Measurements from ENCODE around the gene KPNA4. TPM values are rescaled to one million over a fixed set of nuclear protein-coding genes. Genes with fewer than 3 reads are reported as not detected.

KPNA4 gene
- total and polyA plus RNA-seq, 2 donors (not counting 3 experiments of a cell fraction or from before 2014, with no cell fraction given): 12.2 to 70.1 TPM

DNA sequence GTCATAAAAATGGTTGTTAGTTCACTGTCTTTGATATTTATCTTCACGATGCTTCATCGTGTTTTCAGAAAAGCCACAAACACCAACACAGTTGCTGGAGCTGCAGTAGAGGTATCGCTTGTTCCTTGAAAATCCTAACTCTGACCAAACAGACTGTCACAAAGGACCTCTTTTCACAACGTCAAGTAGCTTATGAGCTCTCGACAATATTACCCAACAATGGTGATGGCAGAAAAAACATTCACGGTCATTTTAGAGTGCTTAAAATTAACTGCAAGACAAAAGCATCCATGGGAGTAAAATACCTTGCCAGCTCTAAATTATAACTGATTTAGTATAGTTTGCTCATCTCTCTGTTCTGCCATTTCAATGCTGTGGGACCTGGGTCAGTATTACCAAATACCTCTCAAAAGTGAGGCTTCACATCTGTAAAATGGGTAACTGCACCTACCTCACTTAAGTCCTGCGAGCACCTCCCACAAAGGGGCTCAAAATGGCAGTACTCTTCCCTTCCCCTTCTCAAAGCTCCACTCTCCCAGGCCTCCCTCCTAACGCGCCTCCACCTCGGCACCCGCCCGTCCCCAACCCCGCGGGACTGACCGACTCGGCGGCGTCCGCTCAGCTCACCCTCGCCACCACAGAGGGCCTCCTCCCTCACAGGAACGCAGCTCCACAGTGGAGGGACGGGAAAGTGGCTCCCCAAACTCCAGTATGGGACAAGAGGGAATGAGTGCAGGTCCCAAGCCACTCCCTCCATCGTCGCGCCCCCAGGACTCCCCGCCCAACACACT lies 116.3 kb downstream of the KPNA4 start:
- ChIA-PET POLR2A (interaction anchor here (0.7 to 1.5 kb wide), 3 partner anchors 14 to 42 kb away, joined by 4 to 5 read pairs (median 4); no protein-coding TSS in a partner anchor), CTCF (interaction anchor here (1.3 to 2.1 kb wide), 3 partner anchors 9 to 38 kb away, joined by 3 to 7 read pairs (median 4); no protein-coding TSS in a partner anchor)
- Histone ChIP-seq H3K27ac (ENCODE audit: insufficient read depth, low read depth, low read length) (peak overlapping the region; percentile 43), H3K9me1 (replicated peaks; ENCODE audit: control insufficient read depth, extremely low read depth, insufficient read depth, low read length) (no peaks in the 10 kb centered on the region), H4K20me1 (replicated peaks; ENCODE audit: control insufficient read depth, extremely low read depth, insufficient read depth, low read length) (no peaks in the 10 kb centered on the region), H3K9ac (replicated peaks; ENCODE audit: extremely low read depth, insufficient read depth, low read length) (peak overlapping the region; percentile 36), H3K4me3 (replicated peaks in 1 of 3; ENCODE audit: insufficient read depth in 1 of 3, low read depth in 1 of 3, low read length in 3 of 3) (peak overlapping the region; percentile 52 to 85 (median 74)), H2AFZ (ENCODE audit: low read depth, low read length) (peak overlapping the region; percentile 52), H3K79me2 (ENCODE audit: control insufficient read depth, insufficient read depth, low read length) (peaks cover 53% of the 10 kb centered on the region), H3K36me3 (ENCODE audit: control insufficient read depth in 2 of 2, extremely low read depth in 1 of 2, insufficient read depth in 2 of 2, low read length in 2 of 2) (no peaks in the 10 kb centered on the region), H3K9me3 (replicated peaks; ENCODE audit: control insufficient read depth, insufficient read depth, low read length) (no peaks in the 10 kb centered on the region), H3K4me2 (ENCODE audit: insufficient read depth, low read length) (peak overlapping the region; percentile 88), H3K27me3 (ENCODE audit: control insufficient read depth in 2 of 2, insufficient read depth in 2 of 2, low read length in 2 of 2) (no peaks in the 10 kb centered on the region), H3K4me1 (ENCODE audit: control insufficient read depth, extremely low read depth, insufficient read depth, low read length) (peaks cover 21% of the 10 kb centered on the region)
- TSS peak; percentile 43 for BruUV-seq (replicated peaks)
- DNase-seq (ENCODE audit: low read depth, low spot score): no peak
- no peak for FAIRE-seq
- no peak for TF ChIP-seq CTCF (IDR thresholded peaks at IDR 0.05; ENCODE audit: extremely low read depth in 1 of 2, insufficient read depth in 1 of 2, low read depth in 1 of 2, low read length in 2 of 2)
- TF ChIP-seq JUN (IDR thresholded peaks at IDR 0.05; ENCODE audit: borderline replicate concordance, insufficient read depth, insufficient read length, low read depth): no peak
- no peak for TF ChIP-seq FOS (IDR thresholded peaks at IDR 0.05; ENCODE audit: borderline replicate concordance, insufficient read depth, low read length)
- TF ChIP-seq MYC (IDR thresholded peaks at IDR 0.05; ENCODE audit: low read depth, low read length): no peak
- no peak for TF ChIP-seq POLR2AphosphoS5 (IDR thresholded peaks at IDR 0.05; ENCODE audit: insufficient read depth, low read depth, low read length)
- TF ChIP-seq, protein P1, sequence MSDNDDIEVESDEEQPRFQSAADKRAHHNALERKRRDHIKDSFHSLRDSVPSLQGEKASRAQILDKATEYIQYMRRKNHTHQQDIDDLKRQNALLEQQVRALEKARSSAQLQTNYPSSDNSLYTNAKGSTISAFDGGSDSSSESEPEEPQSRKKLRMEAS (IDR thresholded peaks at IDR 0.05; ENCODE audit: insufficient read depth, insufficient read length): no peak
- no peak for TF ChIP-seq GATA2 (IDR thresholded peaks at IDR 0.05; ENCODE audit: insufficient read depth, insufficient read length, low read depth, low read length)
- no peak for TF ChIP-seq POLR2A (IDR thresholded peaks at IDR 0.05; ENCODE audit: low read depth, low read length)
- TF ChIP-seq EZH2 (IDR thresholded peaks at IDR 0.05; ENCODE audit: borderline replicate concordance, low read depth, low read length, severe bottlenecking): no peak
- intact Hi-C loops (cut with micrococcal nuclease) (loop anchor here (1.0 kb wide), 5 partner anchors 9 to 224 kb away; partner anchors contain the start of genes C3orf80, IFT80, KPNA4 and SMC4), dilution Hi-C loops (cut with MboI; ENCODE audit: extremely low pct_ligation_motif_present, low sequenced_read_pairs) (no loop called here)
